Glomerular visceral epithelial cell (primary cell): ENCODE measurements around the gene SSTR1.

Experiments
- DNase-seq: peaks from one replicate; pipeline ENCODE4 v3.0.0-alpha.2; 2016; ENCODE audit errors: extremely low spot score

The SSTR1 gene

DNA sequence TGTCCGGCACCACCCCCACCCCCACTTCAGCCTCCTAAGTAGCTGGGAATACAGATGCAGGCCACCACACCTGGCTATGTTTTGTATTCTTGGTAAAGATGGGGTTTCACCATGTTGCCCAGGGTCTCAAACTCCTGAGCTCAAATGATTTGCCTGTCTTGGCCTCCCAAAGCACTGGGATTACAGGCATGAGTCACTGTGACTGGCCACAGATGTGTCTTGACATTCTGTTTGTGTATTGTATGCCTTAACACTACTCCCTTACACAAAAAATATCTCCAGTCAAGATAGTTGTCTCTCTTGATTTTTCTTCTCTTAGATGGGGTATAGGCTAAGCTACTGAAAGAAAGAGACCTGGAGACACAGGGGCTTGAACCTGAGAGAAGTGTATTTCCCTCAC is 30.6 kb downstream of the SSTR1 start:
- DNase-seq, result no peak

DNA sequence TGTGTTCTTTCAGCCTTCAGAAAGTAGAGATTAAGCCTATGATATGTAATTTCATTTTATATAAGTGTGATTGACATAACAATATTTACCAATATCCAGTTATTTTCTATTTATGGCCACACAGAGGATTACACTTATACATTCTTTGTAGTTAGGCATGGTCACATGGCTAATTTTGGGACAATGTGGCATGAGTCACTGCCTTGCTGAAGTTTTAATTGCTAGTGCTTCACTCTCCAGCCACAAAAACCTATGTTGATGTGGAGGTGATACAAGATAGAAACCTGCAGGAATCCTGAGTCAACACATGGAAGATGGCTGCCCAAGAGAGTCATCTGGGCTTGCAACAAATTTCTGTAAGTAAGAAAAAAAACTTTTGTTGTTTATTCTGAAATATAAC is 31.2 kb downstream of the SSTR1 start:
- DNase-seq, result no peak

DNA sequence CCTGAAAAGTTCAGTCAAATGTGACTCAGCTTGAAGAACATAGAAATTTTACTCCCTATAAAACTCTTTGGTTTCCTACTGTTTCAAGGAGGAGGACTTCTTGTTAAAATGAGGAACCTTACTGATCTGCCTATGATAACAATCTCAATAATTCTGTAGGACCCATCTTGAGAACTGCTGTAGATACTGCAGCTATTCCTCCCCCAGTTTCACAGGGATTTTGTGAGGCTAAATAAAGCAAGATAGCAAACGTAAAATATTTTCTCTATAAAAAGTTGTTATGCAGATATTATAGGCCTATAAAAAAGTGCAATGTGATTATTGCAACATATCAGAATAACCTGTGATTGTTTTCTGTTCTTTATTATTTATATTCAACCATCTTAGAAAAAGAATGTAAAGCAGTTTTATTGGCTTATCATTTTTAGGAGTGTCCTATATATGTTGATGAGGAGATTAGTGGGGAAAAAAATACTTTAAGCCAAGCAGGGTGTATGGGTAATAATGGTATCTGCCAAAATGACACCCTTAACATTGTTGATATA is 36.1 kb downstream of the SSTR1 start:
- DNase-seq, result no peak

DNA sequence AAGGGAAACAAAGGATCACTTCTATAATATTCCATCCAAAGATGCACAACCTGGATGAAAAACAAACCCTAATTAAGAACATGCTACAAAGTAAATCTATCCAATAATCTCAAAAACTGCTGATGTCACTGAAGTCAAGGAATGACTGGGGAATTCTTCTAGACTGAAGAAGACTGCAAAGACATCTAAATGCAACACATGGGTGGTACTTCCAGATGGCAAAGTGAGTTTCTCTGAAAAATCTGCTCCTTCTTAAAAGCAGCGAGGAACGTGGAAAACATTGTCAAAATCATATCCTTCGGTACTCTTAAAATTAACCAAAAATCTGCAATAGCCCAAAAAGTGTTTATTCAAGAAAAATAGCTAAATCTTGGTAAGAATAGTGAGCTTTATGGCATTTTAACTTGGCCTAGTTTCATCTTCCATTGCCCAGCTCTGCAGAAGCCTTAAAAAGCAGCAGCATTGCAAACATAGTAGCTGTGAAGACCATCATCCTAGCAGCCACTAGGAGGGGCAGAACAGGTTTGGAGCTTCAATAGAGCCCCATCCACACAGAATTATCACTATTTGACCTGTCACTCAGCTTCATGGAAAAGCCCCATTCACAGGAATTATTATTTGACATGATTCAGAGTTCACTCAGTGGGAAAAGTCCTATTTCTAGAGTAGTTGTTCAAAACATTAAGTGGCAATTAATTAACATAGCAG is 40.8 kb downstream of the SSTR1 start:
- DNase-seq, result no peak

DNA sequence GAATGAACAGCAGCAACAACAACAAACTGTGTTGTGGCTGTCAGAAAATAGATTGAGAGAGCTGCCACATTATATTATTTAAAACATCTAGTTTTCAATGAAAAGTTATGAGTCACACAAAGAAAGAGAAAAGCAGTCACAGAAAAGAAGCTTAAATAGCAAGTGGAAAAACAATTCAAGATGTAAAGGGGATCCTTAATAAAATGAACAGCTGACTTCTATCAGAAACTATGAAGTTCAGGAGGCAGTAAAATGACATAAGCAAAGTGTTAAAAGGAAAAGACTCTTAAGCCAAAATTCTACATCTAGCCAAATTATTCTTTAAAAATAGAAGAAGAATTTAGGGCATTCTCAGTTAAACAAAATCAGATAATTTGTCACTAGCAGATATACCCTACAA is 42.6 kb downstream of the SSTR1 start:
- no peak for DNase-seq

DNA sequence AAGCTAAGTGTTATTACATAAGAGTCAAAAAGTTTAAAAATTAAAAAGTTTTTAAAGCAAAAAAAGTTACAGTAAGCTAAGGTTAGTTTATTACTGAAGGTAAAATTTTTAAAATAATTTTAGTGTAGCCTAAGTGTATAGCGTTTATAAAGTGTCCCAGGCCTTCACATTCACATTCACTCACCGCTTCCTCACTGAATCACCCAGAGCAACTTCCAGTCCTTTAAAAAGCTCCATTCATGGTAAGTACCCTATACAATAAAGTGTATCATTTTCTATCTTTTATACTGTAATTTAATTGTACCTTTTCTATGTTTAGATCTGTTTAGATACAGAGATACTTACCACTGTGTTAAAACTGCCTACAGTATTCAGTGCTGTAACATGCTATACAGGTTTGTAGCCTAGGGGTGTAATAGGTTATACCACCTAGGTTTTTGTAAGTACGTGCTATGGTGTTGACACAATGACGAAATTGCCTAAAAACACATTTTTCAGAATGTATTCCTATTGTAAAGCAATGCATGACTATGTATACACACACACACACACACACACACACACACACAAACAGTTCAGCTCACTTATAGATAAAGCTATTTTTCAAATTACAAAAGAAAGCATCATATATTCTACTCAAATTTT is 44.5 kb downstream of the SSTR1 start:
- DNase-seq, result no peak

DNA sequence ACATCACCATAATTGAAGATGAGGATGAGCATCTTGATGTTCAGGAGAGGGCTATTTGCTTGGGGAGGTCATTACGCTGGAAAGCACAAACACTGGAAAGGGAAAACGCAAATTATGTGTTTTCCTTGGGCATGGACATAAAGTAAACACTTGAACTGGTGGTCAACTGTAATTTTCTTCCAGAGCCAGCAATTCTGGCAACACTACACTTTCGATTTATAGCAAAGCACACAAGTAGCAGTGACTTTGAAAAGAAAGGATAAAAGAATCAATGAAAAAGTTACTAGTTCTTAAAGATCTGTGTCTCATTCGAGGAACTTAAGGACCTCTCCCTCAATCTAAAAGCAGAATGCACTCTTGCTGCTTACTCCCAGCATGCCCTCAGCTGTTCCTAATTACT is 46.0 kb downstream of the SSTR1 start:
- DNase-seq, result no peak

DNA sequence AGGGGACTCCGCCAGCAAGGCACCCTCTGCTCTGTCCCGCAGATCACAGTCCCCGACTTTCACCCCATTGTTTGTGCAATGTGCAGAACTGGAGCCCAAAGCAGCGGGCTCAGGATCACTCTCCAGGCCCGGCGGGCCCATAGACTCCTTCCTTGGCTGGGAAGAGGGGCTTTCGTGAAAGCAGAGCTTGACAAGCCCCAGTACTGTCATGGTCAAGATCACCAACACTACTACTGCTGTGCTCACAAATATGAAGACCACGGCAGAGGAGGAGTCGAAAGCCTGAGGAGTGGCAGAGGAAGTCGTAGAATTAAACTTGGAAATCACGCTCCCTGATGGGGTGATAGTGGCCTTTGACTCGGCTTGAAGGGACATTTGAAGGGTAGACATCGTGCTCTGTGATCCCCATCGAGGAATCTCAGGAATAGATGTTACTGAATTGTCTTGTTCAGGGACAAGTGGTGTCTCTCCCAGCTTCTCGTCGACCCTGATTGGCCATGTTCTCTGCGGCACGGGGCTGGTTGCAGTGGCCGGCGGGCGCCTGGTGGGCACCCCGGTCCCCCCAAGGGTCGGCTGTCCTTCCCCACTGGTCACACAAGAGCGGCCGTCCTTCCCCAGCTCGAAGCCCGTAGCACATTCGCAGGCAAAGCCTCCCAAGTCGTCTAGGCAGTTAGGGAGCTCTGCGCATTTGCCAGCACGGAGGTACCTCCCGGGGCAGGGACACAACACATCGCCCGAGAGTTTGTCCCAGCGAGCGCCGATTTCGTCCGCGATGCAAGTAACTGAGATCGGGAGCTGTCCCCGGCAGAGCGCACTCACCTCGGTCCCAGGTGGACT is 47.1 kb downstream of the SSTR1 start:
- peak; percentile 1 for DNase-seq

DNA sequence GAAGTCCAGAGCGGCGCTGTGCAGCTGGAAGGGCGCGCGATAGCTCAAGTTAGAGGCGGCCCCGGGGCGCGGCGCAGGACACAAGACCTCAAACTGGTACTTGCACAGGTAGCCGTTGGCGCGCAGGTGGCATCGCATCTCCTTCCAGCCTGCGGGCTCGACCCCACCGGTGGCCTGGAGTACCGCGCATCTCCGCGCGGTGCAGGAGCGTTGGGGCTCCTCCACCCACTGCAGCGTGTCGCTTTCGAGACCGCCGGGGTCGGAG is 47.6 kb downstream of the SSTR1 start:
- no peak for DNase-seq

DNA sequence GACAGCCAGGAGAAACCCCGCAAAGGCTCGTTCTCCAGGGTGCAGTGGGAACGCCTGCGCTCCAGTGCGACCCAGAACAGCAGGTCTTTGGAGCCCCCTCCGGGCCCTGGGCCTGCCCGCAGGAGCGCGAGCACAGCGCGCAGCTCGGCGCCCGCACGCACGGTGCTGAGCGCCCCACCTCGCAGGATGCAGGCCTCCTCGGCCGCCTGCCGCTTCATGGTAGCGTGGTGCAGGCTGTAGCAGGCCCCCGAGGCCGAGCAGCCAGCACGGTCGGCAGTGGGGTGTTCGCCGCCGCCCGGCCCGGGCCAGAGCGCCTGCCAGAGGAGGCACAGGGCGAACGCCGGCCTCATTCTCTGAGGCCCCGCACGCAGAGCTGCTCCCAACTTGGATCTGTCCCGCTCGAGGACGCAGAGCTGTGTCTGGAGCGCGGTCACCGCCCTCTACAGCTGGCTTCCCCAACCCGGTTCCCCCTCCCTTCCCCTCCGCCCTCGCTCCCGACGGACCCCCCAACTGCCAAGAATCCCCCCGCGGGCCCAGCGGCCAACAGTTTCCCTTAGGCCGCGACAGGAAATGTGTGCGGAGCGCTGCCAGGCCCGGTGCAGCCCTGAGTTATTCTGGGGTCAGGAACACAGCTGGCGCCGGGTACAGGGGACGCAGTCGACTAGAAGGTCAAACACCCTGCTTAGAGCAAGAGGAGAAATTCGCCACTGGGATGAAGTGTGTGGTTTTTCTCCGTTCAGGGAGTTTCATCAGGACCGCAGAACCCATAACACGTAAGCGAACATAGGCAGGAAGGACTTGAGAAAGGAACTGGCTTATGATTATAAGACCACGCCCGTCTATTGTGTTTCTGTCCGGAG is 48.2 kb downstream of the SSTR1 start, which contains the start of gene CLEC14A:
CLEC14A (minus strand) TSS at position 421 of the 860 bp plus-strand sequence; CDS start at position 350, 71 bp downstream.
- DNase-seq, result no peak

DNA sequence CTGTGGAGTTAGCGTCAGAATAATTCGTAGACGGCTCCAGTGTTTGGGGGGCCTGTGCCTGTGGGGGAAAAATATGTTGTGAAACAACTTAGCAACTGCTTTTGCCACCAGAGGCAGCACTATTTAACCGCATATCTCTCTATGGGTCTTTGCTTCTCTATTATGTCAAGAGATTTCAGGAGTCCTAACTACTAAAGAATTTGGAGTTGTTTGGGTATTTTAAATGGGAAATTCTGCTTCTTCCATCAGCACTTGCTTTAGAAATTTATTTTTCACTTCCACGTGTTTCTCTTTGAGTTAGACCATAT is 48.8 kb downstream of the SSTR1 start:
- DNase-seq, result no peak

DNA sequence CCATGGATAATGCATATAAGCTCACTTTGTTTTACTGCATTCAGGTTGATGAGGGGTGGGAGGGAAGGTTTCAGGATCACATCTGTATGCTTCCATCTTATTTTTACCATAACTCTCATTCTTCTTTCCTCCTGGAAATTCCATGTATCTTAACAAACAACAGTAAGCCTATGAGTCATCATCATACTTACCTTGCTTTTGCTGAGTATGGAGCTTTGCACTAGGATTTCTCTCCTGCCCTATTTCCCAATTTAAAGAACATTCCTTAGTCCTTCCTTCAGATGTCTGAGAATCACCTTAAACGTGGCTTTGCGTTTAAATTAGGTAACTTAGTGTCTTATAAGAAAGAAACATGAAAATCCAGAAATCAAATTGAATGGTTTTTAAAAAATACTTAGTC is 49.8 kb downstream of the SSTR1 start:
- no peak for DNase-seq

DNA sequence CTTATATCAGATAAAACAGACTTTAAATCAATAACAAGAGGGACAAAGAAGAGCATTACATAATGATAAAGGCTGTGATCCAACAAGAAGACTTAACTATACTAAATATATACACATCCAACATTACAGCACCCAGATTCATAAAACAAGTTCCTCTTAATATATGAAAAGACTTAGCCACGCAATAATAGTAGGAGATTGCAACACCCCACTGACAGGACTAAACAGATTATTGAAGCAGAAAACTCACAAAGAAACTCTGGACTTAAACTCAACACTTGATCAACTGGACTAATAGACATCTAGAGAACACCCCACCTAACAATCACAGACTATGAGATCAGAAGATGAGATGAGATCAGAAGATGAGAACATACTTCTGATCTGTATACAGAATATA is 53.9 kb downstream of the SSTR1 start:
- no peak for DNase-seq
